Measurements from ENCODE around the gene RELN.

The RELN gene

GRCh38 chr7:103777440-103777839, 212.0 kb downstream of the RELN start:
- no peak for DNase-seq

GRCh38 chr7:103773726-103774125, 215.7 kb downstream of the RELN start:
- no peak for DNase-seq

- DNase-seq: no peak
These were observed 217.2 kb downstream of the RELN start for GRCh38 chr7:103772171-103772773.

GRCh38 chr7:103771294-103771693, 218.2 kb downstream of the RELN start:
- DNase-seq: no peak

GRCh38 chr7:103766660-103767059, 222.8 kb downstream of the RELN start:
- no peak for DNase-seq

- DNase-seq: no peak
These were observed 223.6 kb downstream of the RELN start for GRCh38 chr7:103765901-103766300.

DNA sequence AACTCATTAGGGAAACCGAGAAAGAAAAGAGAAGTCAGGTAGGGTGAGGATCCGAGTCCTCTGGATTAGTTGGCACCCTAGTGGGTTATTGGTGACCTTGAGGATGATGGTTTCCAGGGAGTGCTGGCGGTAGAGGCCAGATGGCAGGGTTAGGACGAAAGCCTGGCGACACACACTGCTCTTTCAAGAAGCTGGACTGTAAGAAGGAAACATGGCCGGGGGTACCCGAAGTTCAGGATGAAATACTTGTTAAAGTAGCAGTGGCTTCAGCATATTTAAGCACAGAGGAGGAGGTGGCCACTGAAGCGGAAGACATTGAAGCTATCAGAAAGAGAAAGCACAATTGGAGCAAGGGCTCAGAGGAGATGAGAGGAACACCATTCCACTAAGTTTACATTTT, 224.6 kb downstream of the RELN start:
- no peak for DNase-seq

DNA sequence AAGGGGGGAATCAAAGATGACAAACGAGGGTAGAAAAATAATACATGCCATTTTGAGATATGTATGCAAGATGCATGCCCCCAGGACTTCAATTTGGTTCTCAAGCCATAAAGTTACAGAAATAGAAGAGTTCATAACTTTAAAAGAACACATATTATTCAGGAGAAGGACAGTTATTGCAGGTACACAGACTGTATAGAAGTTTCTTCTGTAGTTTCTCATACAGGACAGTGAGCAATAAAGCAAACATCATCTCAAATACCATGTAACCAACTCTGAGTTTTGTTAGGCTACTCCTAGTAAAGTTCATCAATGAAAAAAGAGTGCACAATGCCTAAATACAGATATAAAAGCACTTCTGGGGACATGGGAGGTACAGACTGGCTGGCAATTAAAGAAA, 226.6 kb downstream of the RELN start:
- DNase-seq: no peak

GRCh38 chr7:103762065-103762760, 227.2 kb downstream of the RELN start:
- DNase-seq: no peak

- no peak for DNase-seq
These were observed 236.5 kb downstream of the RELN start for GRCh38 chr7:103752995-103753394.

DNA sequence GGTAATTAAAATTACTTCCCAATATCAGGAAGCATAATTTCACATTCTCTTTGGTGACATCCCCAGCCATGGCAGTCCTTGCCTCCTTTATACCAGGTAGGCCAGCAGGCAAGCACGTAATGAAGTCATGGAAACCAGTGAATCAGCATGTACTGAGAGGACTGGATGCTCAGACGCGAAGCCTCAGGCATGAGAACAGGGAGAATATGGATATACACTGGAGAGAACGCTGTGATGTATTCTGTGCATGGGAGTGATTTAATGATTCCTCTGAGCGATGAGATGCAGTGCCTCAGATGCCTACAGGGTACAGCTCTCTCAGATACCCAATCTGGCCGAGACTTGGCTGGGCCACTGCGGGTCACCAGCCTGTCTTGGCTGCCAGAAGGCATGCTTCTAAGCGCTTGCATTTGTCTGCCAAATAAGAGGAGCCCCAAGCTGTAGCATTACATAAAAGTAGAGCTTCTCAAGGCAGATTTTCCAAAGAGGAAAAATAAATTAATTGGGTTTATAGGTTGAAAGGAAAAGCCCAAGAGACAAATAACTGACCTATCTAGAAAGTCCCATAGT, 238.1 kb downstream of the RELN start:
- no peak for DNase-seq

DNA sequence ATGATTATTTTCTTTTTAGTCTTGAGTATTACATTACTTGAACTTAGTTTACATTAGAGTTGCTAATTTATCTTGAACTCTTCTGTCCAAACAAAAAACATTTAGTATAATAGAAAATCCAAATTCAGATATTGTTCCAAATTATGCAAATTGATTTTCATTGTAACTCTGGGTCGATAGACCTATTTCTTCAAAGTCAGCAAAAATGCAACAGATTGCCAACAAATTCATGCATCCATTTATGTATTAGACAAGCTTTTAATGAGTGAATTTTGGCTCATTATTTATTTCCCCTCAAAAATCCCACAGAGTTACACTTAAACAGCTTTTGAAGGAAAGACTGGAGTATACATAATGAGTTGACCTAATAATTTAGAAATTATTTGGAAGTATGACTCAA, 240.8 kb downstream of the RELN start:
- no peak for DNase-seq

- no peak for DNase-seq
These were observed 254.1 kb downstream of the RELN start for GRCh38 chr7:103735377-103735776.

DNA sequence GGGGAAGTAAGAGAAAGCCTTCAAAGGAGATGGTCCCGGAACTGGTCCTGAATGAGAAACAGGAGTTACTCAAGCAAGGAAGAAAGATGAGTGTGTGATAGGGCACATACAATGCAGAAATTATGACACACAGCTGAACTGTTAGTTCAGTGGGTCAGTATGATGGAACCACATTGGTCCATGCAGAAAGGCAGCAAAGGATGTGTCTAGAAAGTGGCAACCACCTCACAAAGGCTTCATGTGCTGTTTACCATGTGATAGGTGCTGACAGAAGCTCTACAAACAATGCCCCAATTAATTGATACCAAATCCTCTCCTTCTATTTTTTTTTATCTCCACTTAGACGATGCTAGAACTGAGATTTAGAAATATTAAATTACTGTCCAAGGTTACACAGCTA, 258.3 kb downstream of the RELN start:
- no peak for DNase-seq

DNA sequence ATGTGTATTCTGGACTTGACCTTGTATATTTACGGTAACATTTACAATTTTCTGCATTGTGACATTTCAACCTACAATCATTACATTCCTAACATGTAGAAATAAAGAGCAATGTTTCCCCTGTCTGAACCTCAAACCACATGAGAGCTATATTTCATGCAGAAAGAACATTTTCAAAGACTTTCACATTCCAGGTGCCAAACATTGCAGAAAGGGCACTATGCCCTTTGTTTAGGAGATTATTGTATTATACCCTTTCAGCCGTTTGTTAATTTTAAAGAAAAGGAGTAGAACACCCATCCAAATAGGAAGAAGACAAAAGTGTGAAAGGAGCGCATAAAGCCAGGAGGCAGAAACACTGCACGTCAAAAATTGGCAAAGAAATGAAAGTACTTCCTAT, 260.4 kb downstream of the RELN start:
- no peak for DNase-seq

DNA sequence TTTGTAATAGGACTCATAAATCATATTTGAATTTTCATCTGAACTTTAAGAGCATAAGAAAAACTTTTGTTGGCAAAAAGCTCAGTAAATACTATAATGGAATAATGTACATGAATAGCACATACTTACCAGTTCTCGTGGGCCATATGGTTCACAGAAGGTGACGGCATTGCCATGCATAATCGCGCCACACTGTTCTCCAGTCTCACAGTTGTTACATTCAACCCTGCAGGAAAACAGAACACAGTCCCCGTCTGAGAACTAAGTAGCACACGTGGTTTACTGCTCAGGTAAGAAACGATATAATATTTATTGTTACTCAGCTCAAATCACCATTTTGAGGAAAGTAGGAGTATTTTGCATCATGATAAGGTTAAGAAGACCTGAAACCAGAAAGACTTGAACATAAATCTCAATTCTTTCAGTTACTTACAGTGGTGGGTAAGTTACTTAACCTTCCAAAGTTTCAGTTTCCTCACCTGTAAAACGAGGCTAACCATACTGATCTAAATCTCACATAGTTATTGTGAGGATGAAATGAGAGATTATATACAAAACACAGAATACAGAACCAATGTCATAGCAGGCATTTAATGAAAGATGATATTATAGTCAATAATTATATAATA, 261.4 kb downstream of the RELN start:
- no peak for DNase-seq

- no peak for DNase-seq
These were observed 270.4 kb downstream of the RELN start for GRCh38 chr7:103719070-103719469.

- no peak for DNase-seq
These were observed 270.9 kb downstream of the RELN start for GRCh38 chr7:103718482-103719061.

DNA sequence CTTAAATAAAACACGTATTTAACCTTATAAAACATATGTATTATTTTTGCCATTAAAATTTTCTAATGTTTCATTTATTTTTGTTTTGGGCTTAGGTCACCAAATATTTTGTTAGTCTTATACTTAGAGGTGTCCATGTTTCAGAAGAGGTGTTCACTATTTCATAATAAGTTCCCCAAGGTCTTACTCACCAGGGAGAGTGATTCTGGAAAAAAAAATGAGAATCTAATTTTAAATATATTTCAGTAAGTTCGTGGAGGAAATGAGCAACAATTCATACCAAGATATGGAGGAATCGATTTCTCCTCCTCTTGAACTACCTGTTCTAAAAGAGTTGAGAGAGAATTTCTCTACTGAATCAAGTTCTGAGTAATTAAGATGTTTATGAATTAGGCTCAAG, 271.9 kb downstream of the RELN start:
- DNase-seq: no peak

- DNase-seq: no peak
These were observed 273.9 kb downstream of the RELN start for GRCh38 chr7:103715376-103716120.

DNA sequence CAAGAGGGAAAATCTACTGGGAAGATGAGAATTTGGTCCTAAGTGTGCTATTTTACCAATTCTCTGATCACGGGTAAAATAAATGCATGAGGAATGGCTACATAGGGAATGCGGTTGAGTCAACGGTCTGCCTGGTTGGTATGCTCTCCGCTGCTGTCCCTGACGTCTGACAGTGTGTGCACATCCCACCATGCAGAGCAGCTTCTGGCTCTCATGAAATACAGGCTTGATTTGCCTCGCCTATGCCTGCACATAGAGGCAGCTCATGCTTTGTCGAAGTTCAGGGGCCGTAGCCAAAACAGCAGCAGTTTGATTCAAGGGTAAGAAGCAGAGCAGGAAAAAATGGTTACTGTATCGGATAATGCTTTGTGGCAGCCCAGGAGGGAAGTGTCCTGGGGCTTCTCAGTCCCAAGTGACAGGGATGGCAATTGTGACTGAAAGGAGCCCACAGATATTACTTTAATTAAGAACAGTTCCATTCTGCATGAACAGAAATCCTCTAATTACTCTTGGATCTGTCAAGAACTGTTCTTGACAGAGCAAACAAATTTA, 275.0 kb downstream of the RELN start:
- DNase-seq: no peak

GRCh38 chr7:103712991-103713778, 276.3 kb downstream of the RELN start:
- DNase-seq: no peak

Data from activated CD4-positive, alpha-beta T cell treated with anti-CD3 and anti-CD28 coated beads for 4 hours (primary cell).